H9 (cell line): ENCODE data around the gene AURKB. TPM values are rescaled to one million over a fixed set of nuclear protein-coding genes. Genes with fewer than 3 reads are reported as not detected.

Source experiments
- DNase-seq: peaks from one replicate; pipeline ENCODE4 v3.0.0-alpha.2; 2017
- H2AFZ ChIP-seq: one replicate; pipeline ENCODE4 v1.6.1; 2013; ENCODE audit warnings: mild to moderate bottlenecking, low read length, control low read depth, moderate library complexity
- H2AK5ac ChIP-seq: 2 replicates; pipeline ENCODE4 v1.6.1; 2013; ENCODE audit warnings: low read length, control low read depth, mixed read lengths; ENCODE audit not compliant: insufficient read length
- H2BK120ac ChIP-seq: one replicate; pipeline ENCODE4 v1.6.1; 2013; ENCODE audit warnings: low read depth, mild to moderate bottlenecking, low read length, control low read depth, inconsistent platforms; ENCODE audit not compliant: poor library complexity, severe bottlenecking
- H2BK12ac ChIP-seq: 2 replicates; pipeline ENCODE4 v1.6.1; 2013; ENCODE audit warnings: low read length, control low read depth, mixed read lengths, low read depth; ENCODE audit not compliant: insufficient read length
- H2BK15ac ChIP-seq: 2 replicates; pipeline ENCODE4 v1.6.1; 2013; ENCODE audit warnings: low read depth, low read length, control low read depth
- H2BK20ac ChIP-seq: one replicate; pipeline ENCODE4 v1.6.1; 2013; ENCODE audit warnings: low read depth, mild to moderate bottlenecking, low read length, control low read depth, inconsistent platforms; ENCODE audit not compliant: poor library complexity, severe bottlenecking
- H2BK5ac ChIP-seq: 2 replicates; pipeline ENCODE4 v1.6.1; 2013; ENCODE audit warnings: low read length, control low read depth, mixed read lengths; ENCODE audit not compliant: insufficient read length
- H3K14ac ChIP-seq: 2 replicates; pipeline ENCODE4 v1.6.1; 2013; ENCODE audit warnings: low read length, control low read depth; ENCODE audit not compliant: insufficient read depth
- H3K18ac ChIP-seq: 2 replicates; pipeline ENCODE4 v1.6.1; 2013; ENCODE audit warnings: low read depth, mild to moderate bottlenecking, mixed read lengths, low read length, control low read depth; ENCODE audit not compliant: insufficient read length
- H3K23ac ChIP-seq: 2 replicates; pipeline ENCODE4 v1.6.1; 2013; ENCODE audit warnings: low read length, control low read depth, mixed read lengths, low read depth; ENCODE audit not compliant: insufficient read length
- H3K23me2 ChIP-seq: 2 replicates; pipeline ENCODE4 v1.6.1; 2013; ENCODE audit warnings: low read depth, mild to moderate bottlenecking, mixed read lengths, low read length, control low read depth; ENCODE audit not compliant: insufficient read length, poor library complexity, severe bottlenecking
- H3K27ac ChIP-seq: 2 replicates; pipeline ENCODE4 v1.5.1; 2013; ENCODE audit warnings: low read length, control low read depth, mixed read lengths, low read depth; ENCODE audit not compliant: insufficient read length
- H3K27me3 ChIP-seq: 2 replicates; pipeline ENCODE4 v1.6.1; 2013; ENCODE audit warnings: low read length, control low read depth, inconsistent platforms; ENCODE audit not compliant: insufficient read depth
- H3K4ac ChIP-seq: 2 replicates; pipeline ENCODE4 v1.6.1; 2013; ENCODE audit warnings: low read depth, mild to moderate bottlenecking, control low read depth, inconsistent platforms, low read length, moderate library complexity
- H3K4me1 ChIP-seq: 2 replicates; pipeline ENCODE4 v1.6.1; 2013; ENCODE audit warnings: low read length, control low read depth, inconsistent platforms; ENCODE audit not compliant: insufficient read depth
- H3K4me2 ChIP-seq: 2 replicates; pipeline ENCODE4 v1.6.1; 2013; ENCODE audit warnings: low read length, control low read depth, mixed read lengths; ENCODE audit not compliant: insufficient read length, insufficient read depth
- H3K56ac ChIP-seq: 2 replicates; pipeline ENCODE4 v1.6.1; 2013; ENCODE audit warnings: low read depth, mild to moderate bottlenecking, mixed read lengths, low read length, control low read depth; ENCODE audit not compliant: insufficient read length
- H3K79me1 ChIP-seq: 2 replicates; pipeline ENCODE4 v1.6.1; 2013; ENCODE audit warnings: low read depth, mild to moderate bottlenecking, moderate library complexity, low read length, control low read depth, inconsistent platforms; ENCODE audit not compliant: insufficient read depth, poor library complexity, severe bottlenecking
- H3K79me2 ChIP-seq: 2 replicates; pipeline ENCODE4 v1.6.1; 2013; ENCODE audit warnings: low read length, control low read depth, inconsistent platforms; ENCODE audit not compliant: insufficient read depth
- H3K9ac ChIP-seq: 2 replicates; pipeline ENCODE4 v1.6.1; 2013; ENCODE audit warnings: low read length, control low read depth, mixed read lengths; ENCODE audit not compliant: insufficient read length; ENCODE audit errors: extremely low read depth
- H3K9me3 ChIP-seq: one replicate; pipeline ENCODE4 v1.6.1; 2013; ENCODE audit warnings: low read depth, low read length, inconsistent platforms; ENCODE audit not compliant: control insufficient read depth
- H3T11ph ChIP-seq: one replicate; pipeline ENCODE4 v1.6.1; 2013; ENCODE audit warnings: mild to moderate bottlenecking, low read length, control low read depth, inconsistent platforms
- H4K20me1 ChIP-seq: one replicate; pipeline ENCODE4 v1.6.1; 2013; ENCODE audit not compliant: control insufficient read depth, insufficient read length, insufficient read depth
- H4K5ac ChIP-seq: 2 replicates; pipeline ENCODE4 v1.6.1; 2013; ENCODE audit warnings: low read depth, mild to moderate bottlenecking, mixed read lengths, low read length, control low read depth; ENCODE audit not compliant: insufficient read length
- H4K8ac ChIP-seq: replicated peaks from 2 replicates; pipeline ENCODE4 v1.6.1; 2013; ENCODE audit warnings: low read length, control low read depth, mixed read lengths, low read depth; ENCODE audit not compliant: insufficient read length
- H4K91ac ChIP-seq: 2 replicates; pipeline ENCODE4 v1.6.1; 2013; ENCODE audit warnings: low read depth, mild to moderate bottlenecking, moderate library complexity, mixed read lengths, low read length, control low read depth; ENCODE audit not compliant: insufficient read length
- H3K27ac Mint-ChIP-seq, 3 experiments: 2 replicates in 2 of 3; 3 replicates in 1 of 3; pipeline ENCODE4 v1.8.0; 2020 to 2021; ENCODE audit warnings: mixed read lengths in 3 of 3, mild to moderate bottlenecking in 1 of 3, moderate library complexity in 1 of 3
- H3K27me3 Mint-ChIP-seq: 2 replicates; pipeline ENCODE4 v1.8.0; 2021; ENCODE audit warnings: low read depth, mild to moderate bottlenecking, moderate library complexity, mixed read lengths
- H3K36me3 Mint-ChIP-seq, 3 experiments: 2 replicates in 2 of 3; 3 replicates in 1 of 3; pipeline ENCODE4 v1.8.0; 2020 to 2021; ENCODE audit warnings: low read depth in 3 of 3, mixed read lengths in 3 of 3; ENCODE audit not compliant: insufficient read depth in 1 of 3
- H3K4me1 Mint-ChIP-seq, 2 experiments: 2 replicates each; pipeline ENCODE4 v1.8.0; 2020; ENCODE audit warnings: mixed read lengths in 2 of 2
- H3K4me3 Mint-ChIP-seq, 2 experiments: 2 replicates in 1 of 2; 3 replicates in 1 of 2; pipeline ENCODE4 v1.8.0; 2020 to 2021; ENCODE audit warnings: mild to moderate bottlenecking in 2 of 2, mixed read lengths in 2 of 2, moderate library complexity in 1 of 2
- H3K9me3 Mint-ChIP-seq, 2 experiments: 2 replicates in 1 of 2; 3 replicates in 1 of 2; pipeline ENCODE4 v1.8.0; 2020; ENCODE audit warnings: mild to moderate bottlenecking in 2 of 2, mixed read lengths in 2 of 2, moderate library complexity in 1 of 2
- CTCF ChIP-seq: fragments of 200-600 bp; sonication (generic); conservative IDR thresholded peaks from 3 replicates; pipeline ENCODE4 v1.8.0; 2021; ENCODE audit warnings: antibody characterized with exemption, mild to moderate bottlenecking
- WGBS: extraction: QIAGEN DNeasy Blood & Tissue Kit; methylation state at CpG from one replicate; pipeline ENCODE4 v1.1.7; 2013; ENCODE audit warnings: missing lambda C conversion rate, low lambda C conversion rate, mixed read lengths; ENCODE audit not compliant: insufficient read length; ENCODE audit errors: extremely low coverage; 5-methylcytosine and 5-hydroxymethylcytosine counted together
- total RNA-seq: library from RNA; stranded (reverse); gene quantifications from 2 replicates; pipeline ENCODE4 v1.2.1, GENCODE V29; 2021

Gene AURKB
- total RNA-seq, 1 experiment from 2014 or later = 171 TPM

GRCh38 chr17:8227238-8227581 is 16.8 kb upstream of the AURKB start:
- H3K27me3 Mint-ChIP-seq = peaks cover 17% of the 10 kb centered on the region
- no peak overlapping the region for H3K23ac ChIP-seq
- H3K23me2 ChIP-seq = peaks cover 7% of the 10 kb centered on the region
- no peak overlapping the region for H2AFZ ChIP-seq
- no peak overlapping the region for H4K8ac ChIP-seq
- H2BK12ac ChIP-seq = no peak overlapping the region
- H3K79me1 ChIP-seq = no peaks in the 10 kb centered on the region
- no peak overlapping the region for H2BK20ac ChIP-seq
- H4K91ac ChIP-seq = no peak overlapping the region
- peaks cover 25 to 57% (median 45%) of the 10 kb centered on the region in 3 experiments for H3K36me3 Mint-ChIP-seq
- no peak for TF ChIP-seq CTCF
- H3K4ac ChIP-seq = no peak overlapping the region
- no peak overlapping the region for H3K14ac ChIP-seq
- peak overlapping the region; percentile 57 for H3K4me2 ChIP-seq
- no peaks in the 10 kb centered on the region for H4K20me1 ChIP-seq
- peaks cover 12 to 21% of the 10 kb centered on the region in 2 experiments for H3K4me1 Mint-ChIP-seq
- no peak overlapping the region for H2AK5ac ChIP-seq
- no CpG with 5 or more reads among the region's 4 CpGs for WGBS
- no peak overlapping the region for H2BK15ac ChIP-seq
- no peaks in the 10 kb centered on the region for H3K4me1 ChIP-seq
- no peaks in the 10 kb centered on the region for H3K27me3 ChIP-seq
- no peaks in the 10 kb centered on the region for H3K79me2 ChIP-seq
- no peak overlapping the region for H3K18ac ChIP-seq
- H3K4me3 Mint-ChIP-seq = peak overlapping the region; percentile 76 to 89
- H3K27ac ChIP-seq = no peak overlapping the region
- H4K5ac ChIP-seq = no peak overlapping the region
- H2BK5ac ChIP-seq = no peak overlapping the region
- no peak overlapping the region for H3T11ph ChIP-seq
- peak overlapping the region in 2 of 3 experiments; percentile 78 to 79; a peak in 4 of 7 replicates for H3K27ac Mint-ChIP-seq
- H3K56ac ChIP-seq = no peak overlapping the region
- peaks cover 7 to 9% of the 10 kb centered on the region in 2 experiments; a peak in 4 of 5 replicates for H3K9me3 Mint-ChIP-seq
- DNase-seq = peak; percentile 57
- H3K9me3 ChIP-seq = no peaks in the 10 kb centered on the region
- H2BK120ac ChIP-seq = no peak overlapping the region
- H3K9ac ChIP-seq = peak overlapping the region; percentile 14
